Ovary (tissue), 9 donors: ENCODE measurements around the gene NDUFA3. TPM values are rescaled to one million over a fixed set of nuclear protein-coding genes. Genes with fewer than 3 reads are reported as not detected.

Experiments used
- DNase-seq, 5 donors: peaks; one replicate each; pipeline ENCODE4 v3.0.0-alpha.2; 2019 to 2020
- H3K27ac ChIP-seq, 2 donors: fragments of 200-600 bp; one replicate each; pipeline versions ENCODE4 v1.5.1 to v1.8.0; 2019 to 2022
- H3K27me3 ChIP-seq: fragments of 200-600 bp; one replicate; pipeline ENCODE4 v1.8.0; 2022
- H3K36me3 ChIP-seq: fragments of 200-600 bp; sonication (generic); one replicate; pipeline ENCODE4 v1.5.1; 2019
- H3K4me1 ChIP-seq: one replicate; pipeline ENCODE4 v1.8.1; 2013; ENCODE audit warnings: mild to moderate bottlenecking, moderate library complexity; ENCODE audit not compliant: insufficient read depth
- H3K4me3 ChIP-seq: fragments of 200-600 bp; sonication (generic); one replicate; pipeline ENCODE4 v1.5.1; 2017
- H3K9me3 ChIP-seq, 2 donors: fragments of 200-600 bp in 1 of 2; sonication (generic) in 1 of 2; one replicate each; pipeline versions ENCODE4 v1.5.1 to v1.8.1; 2013 to 2019; ENCODE audit warnings: mild to moderate bottlenecking in 1 of 2, moderate library complexity in 1 of 2
- CTCF ChIP-seq, 3 donors: fragments of 450-650 bp in 2 of 3; fragments of 200-600 bp in 1 of 3; IDR thresholded peaks; one replicate each; pipeline versions ENCODE4 v1.5.1 to v1.8.0; 2016 to 2022; ENCODE audit warnings: antibody characterized with exemption in 3 of 3, mild to moderate bottlenecking in 1 of 3
- EP300 ChIP-seq: sonication (generic); formaldehyde crosslinking; IDR thresholded peaks from one replicate; pipeline ENCODE4 v1.6.1; 2017; ENCODE audit warnings: antibody characterized with exemption
- POLR2A ChIP-seq: fragments of 450-650 bp; IDR thresholded peaks from one replicate; pipeline ENCODE4 v1.6.1; 2017; ENCODE audit warnings: antibody characterized with exemption, mild to moderate bottlenecking, moderate library complexity
- WGBS, 3 donors: extraction: QIAGEN DNeasy Blood & Tissue Kit in 1 of 3; methylation state at CpG; one replicate each; pipeline versions ENCODE4 v1.1.5 to v1.1.7; 2013 to 2017; 5-methylcytosine and 5-hydroxymethylcytosine counted together
- intact Hi-C, 4 donors: fragments of 100-400 bp; cut with DNase I; formaldehyde crosslinking; loops; one replicate each; pipeline versions ENCODE4 v1.11.0 to v1.15.1; 2022 to 2023
- polyA plus RNA-seq, 2 donors: library from polyadenylated mRNA; stranded (reverse); fragments of 200-250 nt in 1 of 2; fragments of 350-450 nt in 1 of 2; fragmentation: Illumina TruSeq in 1 of 2; extraction: RNeasy Lipid Tissue Mini Kit (QIAGEN cat#74804) in 1 of 2; gene quantifications; one replicate each; pipeline ENCODE4 v1.2.3, GENCODE V29; 2013 to 2014
- total RNA-seq, 7 donors: library from RNA; depleted of rRNA in 2 of 7; stranded (reverse); fragments of >200 nt in 2 of 7; fragmentation: NEBNext Ultra II Directional in 3 of 7; extraction: Animal tissue kit (Norgen Biotek cat#: 25700) in 3 of 7; gene quantifications; one replicate each; pipeline versions ENCODE4 v1.1.0 to v1.2.4, GENCODE V29; 2016 to 2023
- donor health status: DM: no; HTN: no; CAD: no; lungs with moderate emphysema.
- donor health status: DM: no; HTN: no; CAD: no.
- donor health status: Bipolar disorder and iron deficiency.
- donor health status: DM: yes; HTN: yes; CAD: no.
- donor health status: DM: no; HTN: no; CAD: no.
- donor health status: DM: yes; HTN: yes; CAD: no.

Gene NDUFA3
- total and polyA plus RNA-seq, 9 donors, result 6.2 to 110 (median 82.1) TPM

- Histone ChIP-seq H3K36me3 (no peaks in the 10 kb centered on the region), H3K9me3 (no peaks in the 10 kb centered on the region), H3K27me3 (no peaks in the 10 kb centered on the region), H3K27ac (no peak overlapping the region), H3K4me1 (peaks cover 3% of the 10 kb centered on the region), H3K4me3 (no peak overlapping the region)
- WGBS, 3 donors, result 77 to 86% (median 83%) methylated on average over 23 of the region's 23 CpGs
- TF ChIP-seq CTCF (IDR thresholded peaks at IDR 0.05) (no peak), POLR2A (no peak), EP300 (no peak)
- intact Hi-C loops, result no loop called here
- no peak for DNase-seq
Measured at GRCh38 chr19:54151362-54152035, 48.8 kb downstream of the NDUFA3 start.

GRCh38 chr19:54152267-54152666, 49.6 kb downstream of the NDUFA3 start:
- H3K4me3 ChIP-seq, result no peak overlapping the region
- H3K27me3 ChIP-seq, result no peaks in the 10 kb centered on the region
- H3K4me1 ChIP-seq, result peaks cover 3% of the 10 kb centered on the region
- 77 to 83% (median 82%) methylated on average over 12 of the region's 12 CpGs for WGBS, 3 donors
- H3K9me3 ChIP-seq, result no peaks in the 10 kb centered on the region
- no peaks in the 10 kb centered on the region for H3K36me3 ChIP-seq
- TF ChIP-seq CTCF (IDR thresholded peaks at IDR 0.05) (no peak), EP300 (no peak), POLR2A (no peak)
- H3K27ac ChIP-seq, result no peak overlapping the region
- intact Hi-C loops, result no loop called here
- no peak for DNase-seq

GRCh38 chr19:54152878-54153524, 50.3 kb downstream of the NDUFA3 start:
- H3K9me3 ChIP-seq, result no peaks in the 10 kb centered on the region
- H3K27ac ChIP-seq, result no peak overlapping the region
- H3K27me3 ChIP-seq, result no peaks in the 10 kb centered on the region
- TF ChIP-seq CTCF (IDR thresholded peaks at IDR 0.05) (no peak), EP300 (no peak), POLR2A (no peak)
- DNase-seq, result no peak
- intact Hi-C loops, result no loop called here
- H3K36me3 ChIP-seq, result no peaks in the 10 kb centered on the region
- peaks cover 2% of the 10 kb centered on the region for H3K4me1 ChIP-seq
- 74 to 81% (median 76%) methylated on average over 23 to 25 of the region's 25 CpGs for WGBS, 3 donors
- no peak overlapping the region for H3K4me3 ChIP-seq

GRCh38 chr19:54153731-54154326, 51.2 kb downstream of the NDUFA3 start:
- no peaks in the 10 kb centered on the region for H3K36me3 ChIP-seq
- H3K27me3 ChIP-seq, result no peaks in the 10 kb centered on the region
- 72 to 80% (median 79%) methylated on average over 9 to 10 of the region's 10 CpGs for WGBS, 3 donors
- DNase-seq, result no peak
- H3K4me3 ChIP-seq, result no peak overlapping the region
- no peaks in the 10 kb centered on the region for H3K9me3 ChIP-seq
- TF ChIP-seq CTCF (IDR thresholded peaks at IDR 0.05) (no peak), EP300 (no peak), POLR2A (no peak)
- peaks cover 2% of the 10 kb centered on the region for H3K4me1 ChIP-seq
- H3K27ac ChIP-seq, result no peak overlapping the region
- intact Hi-C loops, result no loop called here
